ENCODE results near the gene EMP1.

The EMP1 gene, protein sequence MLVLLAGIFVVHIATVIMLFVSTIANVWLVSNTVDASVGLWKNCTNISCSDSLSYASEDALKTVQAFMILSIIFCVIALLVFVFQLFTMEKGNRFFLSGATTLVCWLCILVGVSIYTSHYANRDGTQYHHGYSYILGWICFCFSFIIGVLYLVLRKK

DNA sequence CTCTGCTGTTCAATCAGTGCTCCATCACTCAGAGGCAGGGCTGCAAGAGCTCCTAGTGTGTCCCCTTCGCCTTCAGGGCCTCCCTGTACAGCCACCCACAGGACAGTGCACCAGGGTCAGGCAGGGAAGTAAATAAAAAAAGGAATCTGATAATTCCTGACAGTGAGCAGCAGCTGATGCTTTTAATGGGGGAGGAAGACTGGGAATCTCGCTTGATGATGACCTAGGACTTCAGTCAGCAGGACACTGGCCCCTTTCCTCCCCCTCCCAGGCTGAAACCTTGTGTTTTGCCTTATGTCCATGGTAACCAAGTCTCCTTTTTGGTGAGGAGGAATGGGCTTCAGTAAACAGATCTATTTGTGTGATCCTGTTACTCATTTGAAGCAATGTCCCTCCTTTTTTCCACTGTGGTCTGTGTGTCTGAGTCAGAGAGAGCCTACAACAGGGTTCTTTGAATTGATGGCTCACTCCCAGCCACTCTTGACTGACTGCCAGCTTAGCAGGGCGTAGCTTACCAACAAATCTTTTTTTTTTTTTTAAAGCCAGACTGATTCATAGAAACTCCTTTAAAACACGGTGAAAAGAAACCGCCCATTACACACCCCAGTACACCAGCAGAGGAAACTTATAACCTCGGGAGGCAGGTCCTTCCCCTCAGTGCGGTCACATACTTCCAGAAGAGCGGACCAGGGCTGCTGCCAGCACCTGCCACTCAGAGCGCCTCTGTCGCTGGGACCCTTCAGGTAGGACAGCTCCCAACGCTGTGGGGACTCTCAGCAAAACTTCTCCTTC lies at the start of gene EMP1:
Gene EMP1 (plus strand): TSS at position 597 of the 792 bp plus-strand sequence. CDS start 14,785 bp downstream, outside the sequence.
- peak; percentile 100 for DNase-seq (ENCODE audit: low read depth)

- DNase-seq (ENCODE audit: low read depth): no peak
Observed at GRCh38 chr12:13147688-13148484, 48.6 kb upstream of the EMP1 start.

- DNase-seq (ENCODE audit: low read depth): no peak
Observed at GRCh38 chr12:13148485-13148847, 48.1 kb upstream of the EMP1 start.

- no peak for DNase-seq (ENCODE audit: low read depth)
Observed at GRCh38 chr12:13149411-13149810, 47.1 kb upstream of the EMP1 start.

DNA sequence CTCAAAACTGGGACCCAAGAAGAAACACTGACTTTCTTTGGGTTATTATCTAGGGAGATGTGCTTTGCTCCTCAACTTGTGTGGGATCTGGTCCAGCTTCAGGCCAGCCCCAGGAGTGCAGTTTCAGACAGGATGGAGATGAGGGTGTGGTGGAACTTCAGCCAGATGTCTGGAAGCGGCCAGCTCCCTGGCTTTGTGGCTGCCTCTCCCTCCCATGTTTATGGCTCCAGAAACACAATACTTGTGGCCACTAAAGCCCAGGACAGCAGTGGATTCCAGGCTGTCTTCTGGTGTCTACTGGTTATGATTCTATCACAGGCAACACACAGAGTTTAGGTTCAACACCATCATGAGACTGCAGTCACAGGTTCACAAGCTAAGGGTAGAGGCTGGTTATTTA lies 44.2 kb upstream of the EMP1 start:
- no peak for DNase-seq (ENCODE audit: low read depth)

DNA sequence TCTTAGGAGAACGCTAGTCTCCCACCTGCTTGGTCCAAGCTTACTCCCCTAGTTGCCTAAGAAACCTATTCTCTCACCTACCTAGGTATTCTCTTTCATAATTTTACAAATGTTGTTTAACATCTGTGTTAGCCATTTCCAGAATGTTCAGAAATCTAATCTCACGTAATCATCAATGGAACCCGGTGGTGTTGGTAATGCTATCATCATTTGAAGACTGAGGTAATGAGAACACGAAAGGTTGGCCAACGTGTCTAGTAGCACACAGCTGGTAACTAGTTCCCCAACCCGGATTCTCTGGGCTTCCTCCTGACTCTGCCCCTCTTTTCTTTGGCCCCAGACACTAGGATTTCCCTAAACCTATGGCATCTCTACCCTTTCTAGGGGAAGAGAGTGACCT lies 43.8 kb upstream of the EMP1 start:
- no peak for DNase-seq (ENCODE audit: low read depth)

- no peak for DNase-seq (ENCODE audit: low read depth)
Observed at GRCh38 chr12:13153180-13153579, 43.3 kb upstream of the EMP1 start.

DNA sequence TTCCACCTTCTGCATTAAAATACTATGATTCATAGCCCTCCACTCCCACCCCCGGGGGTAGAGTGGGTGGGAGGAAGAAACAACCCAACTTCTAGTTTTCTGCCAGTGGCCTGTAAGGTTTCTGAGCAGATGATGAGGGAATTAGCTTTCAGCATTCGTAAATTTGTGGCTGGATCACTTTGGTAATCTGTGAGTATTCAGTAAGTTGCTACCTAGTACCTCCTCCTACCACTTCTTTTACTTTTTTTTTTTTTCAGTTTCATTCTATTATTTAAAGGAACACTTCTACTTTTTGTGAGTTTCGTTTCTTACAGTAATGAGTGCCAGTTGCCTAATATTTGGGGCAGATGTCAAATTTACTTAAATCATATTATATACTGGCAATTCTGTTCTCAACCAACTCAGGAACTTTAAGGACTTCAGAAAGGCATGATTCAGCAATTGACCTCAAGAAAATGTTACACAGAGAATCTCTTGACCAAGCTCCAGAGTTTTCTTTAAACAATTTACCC lies 42.4 kb upstream of the EMP1 start:
- DNase-seq (ENCODE audit: low read depth): no peak

GRCh38 chr12:13154831-13155230 lies 41.7 kb upstream of the EMP1 start:
- no peak for DNase-seq (ENCODE audit: low read depth)

DNA sequence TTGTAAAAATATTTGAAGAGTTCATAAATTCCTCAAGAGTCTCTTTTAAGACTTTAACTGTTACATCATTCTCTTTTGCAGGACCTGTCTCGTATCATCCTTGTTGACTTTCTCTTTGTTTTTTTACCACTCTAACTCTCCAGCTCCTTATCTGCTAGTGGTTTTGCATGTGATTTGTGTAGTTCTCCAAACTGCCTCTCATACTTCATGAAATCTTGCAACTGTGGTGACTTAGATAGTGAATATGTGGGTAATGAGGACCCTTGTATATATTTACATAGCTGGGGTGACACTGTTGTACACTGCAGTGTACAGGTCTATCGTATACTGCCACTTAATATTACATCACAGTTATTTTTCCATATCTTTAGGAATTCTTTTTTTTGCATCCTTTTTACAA lies 40.2 kb upstream of the EMP1 start:
- DNase-seq (ENCODE audit: low read depth): no peak

- peak; percentile 39 for DNase-seq (ENCODE audit: low read depth)
Observed at GRCh38 chr12:13161172-13161571, 35.4 kb upstream of the EMP1 start.

- DNase-seq (ENCODE audit: low read depth): no peak
Observed at GRCh38 chr12:13162904-13163303, 33.6 kb upstream of the EMP1 start.

DNA sequence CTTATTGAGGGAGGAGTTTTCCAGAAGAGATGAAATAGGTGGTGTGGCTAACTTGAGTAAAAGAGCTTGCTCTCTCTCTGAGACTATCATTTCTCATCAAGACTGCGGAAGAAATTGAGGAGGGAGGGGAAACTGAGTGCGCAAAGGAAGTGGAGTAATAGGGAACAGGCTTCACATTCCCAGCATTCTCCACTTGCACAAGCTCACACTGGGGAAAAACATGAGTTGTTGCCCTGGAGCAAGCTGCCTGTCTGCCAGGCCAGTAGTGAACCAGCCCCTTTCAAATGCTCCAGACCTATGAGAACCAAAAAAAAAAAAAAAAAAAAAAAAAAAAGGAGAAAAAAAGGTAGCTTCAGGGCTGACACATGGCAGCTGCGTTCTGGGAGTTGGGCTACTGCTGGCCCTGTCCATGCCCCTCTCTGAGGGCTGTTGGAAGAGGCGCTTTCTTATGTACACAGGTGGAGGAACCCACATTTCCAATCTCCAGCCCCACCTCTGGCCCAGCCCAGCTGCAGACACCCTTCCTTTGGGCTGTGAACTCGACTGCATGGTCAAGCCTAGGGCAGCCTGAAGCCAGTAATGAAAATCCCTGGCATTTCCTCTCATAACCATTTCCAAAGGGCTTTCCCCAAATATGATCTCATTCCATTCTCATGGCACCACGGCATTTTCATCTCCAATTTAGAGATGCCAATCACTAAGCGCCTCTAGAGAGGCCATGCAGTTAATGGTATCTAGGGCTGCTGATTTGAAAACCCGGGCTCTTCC lies 32.5 kb upstream of the EMP1 start:
- no peak for DNase-seq (ENCODE audit: low read depth)

DNA sequence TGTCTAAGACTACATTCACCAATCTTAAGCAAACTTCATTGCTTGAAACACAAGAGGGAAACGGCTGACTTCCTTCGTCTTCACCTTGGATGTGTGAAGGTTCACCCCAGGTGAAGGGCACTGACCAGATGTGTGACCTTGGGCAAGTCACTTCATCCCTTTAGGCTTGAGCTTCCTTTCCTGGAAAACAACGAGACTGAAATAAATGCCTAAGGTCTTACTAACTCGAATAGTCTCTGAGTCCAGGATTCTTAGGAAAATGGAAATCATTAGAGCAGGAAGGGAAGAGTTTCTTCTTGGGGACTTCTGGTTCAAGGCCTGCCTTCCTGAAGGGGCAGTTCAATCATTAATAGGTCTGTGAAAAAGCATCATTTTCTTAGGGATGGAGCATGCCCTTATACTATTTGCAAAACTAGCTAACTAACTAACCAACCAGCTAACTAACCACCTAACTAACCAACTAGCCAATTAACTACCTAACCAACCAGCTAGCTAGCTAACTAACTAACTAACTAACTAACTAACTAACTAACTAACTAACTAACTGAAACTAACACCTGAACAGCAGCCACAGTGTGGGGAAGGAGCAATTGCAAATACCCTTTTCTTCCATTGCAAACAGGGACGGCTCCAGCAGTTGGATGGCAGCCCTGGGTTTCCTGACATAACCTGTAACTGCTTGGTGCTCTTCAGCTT lies 31.5 kb upstream of the EMP1 start:
- peak; percentile 36 for DNase-seq (ENCODE audit: low read depth)

DNA sequence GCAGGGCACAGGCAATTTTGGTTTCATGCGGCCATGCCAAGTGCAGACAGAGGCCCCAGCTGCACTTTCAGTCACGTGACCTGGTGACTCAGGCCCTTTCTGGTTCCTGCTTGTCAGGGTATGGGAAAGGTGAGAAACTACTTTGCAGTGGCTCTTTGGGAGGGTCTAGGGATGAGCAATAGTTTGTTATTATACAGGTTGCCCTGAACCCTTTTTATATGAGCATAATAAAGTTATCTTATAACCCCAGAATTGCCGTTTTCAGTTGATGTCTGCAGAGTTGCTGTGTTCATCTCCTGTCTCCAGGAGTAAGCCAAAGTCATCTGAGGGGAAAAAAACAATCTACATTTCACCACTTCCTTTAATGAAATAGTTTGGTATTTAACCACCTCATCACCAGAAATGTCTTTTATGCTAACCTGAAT lies 30.9 kb upstream of the EMP1 start:
- peak; percentile 80 for DNase-seq (ENCODE audit: low read depth)

DNA sequence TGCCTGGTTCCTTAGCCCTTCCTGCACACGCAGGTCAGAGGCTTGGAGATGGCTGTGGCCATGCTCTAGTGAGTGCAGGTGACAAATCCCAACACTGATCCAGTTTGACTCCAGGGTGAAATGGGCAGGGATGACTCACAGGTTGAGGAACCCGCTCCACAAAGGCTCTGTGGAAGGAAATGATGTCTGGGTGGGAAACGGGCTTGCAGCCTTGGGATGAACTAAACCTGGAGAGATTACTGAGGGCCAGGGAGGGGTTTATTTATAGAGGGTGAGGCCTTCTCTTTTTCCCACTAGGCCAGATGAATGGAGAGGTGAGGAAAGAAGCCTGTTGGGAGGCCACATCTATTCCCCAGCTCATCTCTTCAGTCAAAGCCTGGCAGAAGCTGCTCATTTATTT lies 29.3 kb upstream of the EMP1 start:
- peak; percentile 87 for DNase-seq (ENCODE audit: low read depth)

GRCh38 chr12:13167906-13168305 lies 28.6 kb upstream of the EMP1 start:
- no peak for DNase-seq (ENCODE audit: low read depth)

GRCh38 chr12:13169272-13169671 lies 27.3 kb upstream of the EMP1 start:
- no peak for DNase-seq (ENCODE audit: low read depth)

GRCh38 chr12:13170892-13171490 lies 25.5 kb upstream of the EMP1 start:
- DNase-seq (ENCODE audit: low read depth): peak; percentile 53

GRCh38 chr12:13171921-13172859 lies 24.3 kb upstream of the EMP1 start:
- peak; percentile 65 for DNase-seq (ENCODE audit: low read depth)

All from ELR (cell line).